Measurements from ENCODE around the gene EDDM3A. TPM values are rescaled to one million over a fixed set of nuclear protein-coding genes. Genes with fewer than 3 reads are reported as not detected.
"Not testable (repeated sequence)": the region's sequence is repeated elsewhere in the genome, so short reads cannot be mapped to it uniquely, and the experiment has no call there.

EDDM3A gene
- total RNA-seq, 2 experiments from 2014 or later, result not detected

DNA sequence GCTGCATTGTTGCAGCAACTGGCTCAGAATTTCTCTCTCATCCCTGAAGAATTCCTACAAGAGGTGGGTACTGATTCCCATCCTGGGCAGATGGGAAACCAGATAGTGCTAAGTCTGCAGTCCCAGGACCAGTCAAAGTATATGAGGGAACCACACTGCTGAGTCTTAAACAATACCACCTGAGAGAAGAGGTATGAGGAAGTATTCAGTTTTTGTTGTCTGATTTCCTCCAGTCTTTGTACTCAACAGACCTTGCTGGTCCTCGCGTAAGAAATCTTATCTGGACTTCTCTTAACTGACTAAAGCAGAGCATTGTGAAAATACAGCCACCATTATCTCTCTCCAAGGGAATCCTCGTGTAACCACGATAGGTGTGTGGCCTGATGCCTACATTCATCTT lies 3.6 kb upstream of the EDDM3A start:
- no peak overlapping the region for H3K4me3 Mint-ChIP-seq
- no peak overlapping the region for H3K27ac Mint-ChIP-seq
- H3K4me1 Mint-ChIP-seq, result no peaks in the 10 kb centered on the region
- H3K27me3 Mint-ChIP-seq, result peaks cover 2% of the 10 kb centered on the region
- H3K9me3 Mint-ChIP-seq, result no peaks in the 10 kb centered on the region
- DNase-seq, result no peak
- CTCF ChIA-PET, result interaction anchor here (0.6 to 0.7 kb wide), 2 partner anchors 16 to 64 kb away, joined by 4 to 5 read pairs; no protein-coding TSS in a partner anchor
- POLR2A ChIA-PET, result no interaction called here
- no peaks in the 10 kb centered on the region for H3K36me3 Mint-ChIP-seq (ENCODE audit: low read depth)

DNA sequence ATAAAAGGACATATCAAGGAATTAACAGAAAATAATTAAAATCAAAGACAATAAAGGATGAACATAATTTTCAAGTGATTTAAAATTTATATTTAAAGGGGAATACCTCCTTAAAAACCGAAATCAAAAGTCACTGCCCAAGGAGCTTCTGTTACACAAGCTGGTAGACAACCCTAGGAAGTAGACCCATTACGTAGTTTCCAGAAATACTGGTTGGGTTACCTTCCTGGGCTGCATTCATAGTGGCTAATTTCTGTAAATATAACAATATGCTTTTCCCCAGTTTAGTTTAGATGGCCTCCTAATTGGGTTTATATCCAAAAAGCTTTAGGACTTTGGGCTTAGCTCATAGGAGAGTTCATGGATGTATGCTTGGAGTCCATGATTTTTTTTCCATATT lies 2.1 kb upstream of the EDDM3A start:
- POLR2A ChIA-PET, result no interaction called here
- peaks cover 1% of the 10 kb centered on the region for H3K27me3 Mint-ChIP-seq
- CTCF ChIA-PET, result no interaction called here
- H3K4me3 Mint-ChIP-seq, result no peak overlapping the region
- no peak for DNase-seq
- no peaks in the 10 kb centered on the region for H3K36me3 Mint-ChIP-seq (ENCODE audit: low read depth)
- H3K4me1 Mint-ChIP-seq, result no peaks in the 10 kb centered on the region
- H3K27ac Mint-ChIP-seq, result no peak overlapping the region
- no peaks in the 10 kb centered on the region for H3K9me3 Mint-ChIP-seq

DNA sequence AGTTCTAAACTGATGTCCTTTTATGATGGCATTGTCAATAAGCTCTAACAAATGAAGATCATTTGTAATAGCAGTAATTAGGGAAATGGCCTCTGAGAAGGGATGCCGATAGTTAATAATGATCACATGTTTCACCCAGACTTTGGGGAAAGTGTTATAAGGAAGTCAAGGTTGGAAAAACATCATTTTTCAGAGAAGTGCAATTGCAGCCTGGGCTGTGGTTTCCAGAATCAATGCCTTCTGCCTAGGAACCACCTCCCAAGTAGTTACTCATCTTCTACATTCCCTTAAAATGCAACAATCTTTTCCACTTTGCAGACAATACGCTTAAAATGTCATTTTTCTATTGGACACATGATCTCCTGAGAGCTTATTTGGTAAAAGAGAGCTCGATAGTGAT lies 879 bp downstream of the EDDM3A start:
- peaks cover 1% of the 10 kb centered on the region for H3K9me3 Mint-ChIP-seq
- H3K4me3 Mint-ChIP-seq, result no peak overlapping the region
- CTCF ChIA-PET, result interaction anchor here (0.6 to 1.7 kb wide), 2 partner anchors 12 to 127 kb away, joined by 3 to 5 read pairs; no protein-coding TSS in a partner anchor
- POLR2A ChIA-PET, result interaction anchor here (0.6 kb wide), 1 partner anchor 71 kb away, joined by 3 read pairs; no protein-coding TSS in a partner anchor
- H3K36me3 Mint-ChIP-seq (ENCODE audit: low read depth), result peaks cover 2% of the 10 kb centered on the region
- no peak overlapping the region for H3K27ac Mint-ChIP-seq
- H3K4me1 Mint-ChIP-seq, result no peaks in the 10 kb centered on the region
- no peaks in the 10 kb centered on the region for H3K27me3 Mint-ChIP-seq
- DNase-seq, result no peak

DNA sequence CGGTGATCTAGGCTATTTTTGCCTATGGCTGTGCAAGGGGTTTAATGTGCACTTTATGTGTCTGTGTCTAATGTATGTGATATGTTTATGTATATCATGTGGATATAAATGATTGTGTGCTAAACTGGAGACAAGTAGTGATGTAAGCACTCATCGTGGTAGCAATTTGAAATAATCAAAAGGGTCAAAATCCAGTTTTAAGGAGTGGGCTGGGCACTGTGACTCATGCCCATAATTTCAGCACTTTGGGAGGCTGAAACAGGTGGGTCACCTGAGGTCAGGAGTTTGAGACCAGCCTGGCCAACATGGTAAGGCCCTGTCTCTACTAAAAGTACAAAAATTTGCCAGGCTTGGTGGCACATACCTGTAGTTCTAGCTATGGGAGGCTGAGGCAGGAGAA lies 2.8 kb downstream of the EDDM3A start:
- no peaks in the 10 kb centered on the region for H3K4me1 Mint-ChIP-seq
- peaks cover 2% of the 10 kb centered on the region for H3K27me3 Mint-ChIP-seq

GRCh38 chr14:20750194-20750593 lies 4.5 kb downstream of the EDDM3A start:
- POLR2A ChIA-PET, result no interaction called here
- Mint-ChIP-seq H3K27ac (no peak overlapping the region), H3K27me3 (peaks cover 4% of the 10 kb centered on the region), H3K36me3 (ENCODE audit: low read depth) (peaks cover 2% of the 10 kb centered on the region), H3K9me3 (peaks cover 14% of the 10 kb centered on the region), H3K4me1 (no peaks in the 10 kb centered on the region), H3K4me3 (no peak overlapping the region)
- DNase-seq, result no peak
- CTCF ChIA-PET, result no interaction called here

More for the DNA sequence above, 2.8 kb downstream of the EDDM3A start:
- no peak for DNase-seq
- H3K27ac Mint-ChIP-seq, result no peak overlapping the region
- H3K4me3 Mint-ChIP-seq, result no peak overlapping the region
- peaks cover 2% of the 10 kb centered on the region for H3K36me3 Mint-ChIP-seq (ENCODE audit: low read depth)
- peaks cover 13% of the 10 kb centered on the region for H3K9me3 Mint-ChIP-seq
- ChIA-PET POLR2A (no interaction called here), CTCF (no interaction called here)

GRCh38 chr14:20751963-20752562 lies 6.4 kb downstream of the EDDM3A start:
- ChIA-PET POLR2A (no interaction called here), CTCF (interaction anchor here (1.4 kb wide), 1 partner anchor 13 kb away, joined by 3 read pairs; no protein-coding TSS in a partner anchor)
- H3K4me3 Mint-ChIP-seq, result no peak overlapping the region
- DNase-seq, result no peak
- no peak overlapping the region for H3K27ac Mint-ChIP-seq
- peaks cover 2% of the 10 kb centered on the region for H3K36me3 Mint-ChIP-seq (ENCODE audit: low read depth)
- peaks cover 14% of the 10 kb centered on the region for H3K9me3 Mint-ChIP-seq
- H3K27me3 Mint-ChIP-seq, result peaks cover 4% of the 10 kb centered on the region
- no peaks in the 10 kb centered on the region for H3K4me1 Mint-ChIP-seq

- ChIA-PET CTCF (interaction anchor here (1.3 kb wide), 1 partner anchor 23 kb away, joined by 3 read pairs; no protein-coding TSS in a partner anchor), POLR2A (no interaction called here)
These were observed 8.6 kb downstream of the EDDM3A start for GRCh38 chr14:20754308-20754707.

DNA sequence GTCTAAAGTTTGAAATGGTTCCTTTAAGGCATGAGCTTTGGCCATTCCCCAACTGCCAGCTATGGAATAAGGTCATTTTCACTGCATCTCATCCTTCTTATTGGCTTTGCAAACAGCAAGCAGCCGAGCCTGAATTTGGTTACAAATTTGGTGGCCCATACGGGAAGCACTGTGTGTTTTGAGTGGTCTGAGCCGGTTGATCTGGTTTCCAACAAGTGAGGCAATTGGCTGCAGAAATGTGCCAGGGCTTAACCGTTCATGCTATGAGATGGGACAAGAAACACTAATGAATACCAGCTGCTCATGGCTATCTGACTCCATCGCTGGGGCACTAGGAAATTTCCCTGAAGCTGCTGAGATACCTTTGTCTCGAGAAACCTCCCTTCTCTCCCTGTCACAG lies 9.3 kb downstream of the EDDM3A start:
- H3K27ac Mint-ChIP-seq, result no peak overlapping the region
- ChIA-PET POLR2A (no interaction called here), CTCF (interaction anchor here (1.3 kb wide), 1 partner anchor 22 kb away, joined by 3 read pairs; no protein-coding TSS in a partner anchor)
- peaks cover 4% of the 10 kb centered on the region for H3K27me3 Mint-ChIP-seq
- H3K36me3 Mint-ChIP-seq (ENCODE audit: low read depth), result peaks cover 2% of the 10 kb centered on the region
- peaks cover 14% of the 10 kb centered on the region for H3K9me3 Mint-ChIP-seq
- no peak overlapping the region for H3K4me3 Mint-ChIP-seq
- H3K4me1 Mint-ChIP-seq, result no peaks in the 10 kb centered on the region
- DNase-seq, result no peak

More at GRCh38 chr14:20754308-20754707, 8.6 kb downstream of the EDDM3A start:
- DNase-seq, result no peak
- H3K4me1 Mint-ChIP-seq, result no peaks in the 10 kb centered on the region
- peaks cover 2% of the 10 kb centered on the region for H3K36me3 Mint-ChIP-seq (ENCODE audit: low read depth)
- H3K27me3 Mint-ChIP-seq, result peaks cover 4% of the 10 kb centered on the region
- peaks cover 14% of the 10 kb centered on the region for H3K9me3 Mint-ChIP-seq
- H3K27ac Mint-ChIP-seq, result no peak overlapping the region
- H3K4me3 Mint-ChIP-seq, result no peak overlapping the region

- Mint-ChIP-seq H3K9me3 (peaks cover 4% of the 10 kb centered on the region), H3K27me3 (peaks cover 4% of the 10 kb centered on the region), H3K4me1 (no peaks in the 10 kb centered on the region), H3K27ac (no peak overlapping the region), H3K4me3 (no peak overlapping the region), H3K36me3 (ENCODE audit: low read depth) (no peaks in the 10 kb centered on the region)
- peak; percentile 42 for DNase-seq
- CTCF ChIA-PET, result interaction anchor here (0.9 to 1.3 kb wide), 3 partner anchors 11 to 116 kb away, joined by 3 to 5 read pairs (median 3); no protein-coding TSS in a partner anchor
- POLR2A ChIA-PET, result interaction anchor here (0.6 kb wide), 1 partner anchor 125 kb away, joined by 3 read pairs; no protein-coding TSS in a partner anchor
These were observed 12.3 kb downstream of the EDDM3A start for GRCh38 chr14:20757965-20758364.

GRCh38 chr14:20759465-20759864 lies 13.8 kb downstream of the EDDM3A start:
- H3K27ac Mint-ChIP-seq; DNase-seq; CTCF ChIA-PET; H3K27me3 Mint-ChIP-seq; POLR2A ChIA-PET; H3K4me1 Mint-ChIP-seq; H3K9me3 Mint-ChIP-seq; H3K36me3 Mint-ChIP-seq (ENCODE audit: low read depth); H3K4me3 Mint-ChIP-seq: not testable (repeated sequence)

DNA sequence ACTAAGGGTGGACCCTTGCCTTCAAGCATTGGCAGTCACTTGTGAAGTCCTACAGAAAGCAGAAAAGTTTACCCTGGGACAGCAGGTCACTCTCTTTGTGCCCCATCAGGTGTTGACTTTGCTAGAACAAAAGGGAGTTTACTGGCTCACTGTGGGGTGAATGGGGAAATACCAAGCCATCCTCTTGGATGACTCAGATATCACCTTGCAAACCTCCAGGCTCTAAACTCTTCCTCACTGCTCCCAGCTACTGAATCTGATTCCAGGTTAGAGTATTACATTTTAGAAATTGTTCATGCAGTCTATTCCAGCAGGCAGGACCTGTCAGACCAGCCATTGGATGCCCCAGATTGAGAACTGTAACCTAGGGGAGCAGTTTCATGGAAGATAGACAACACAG lies 15.3 kb downstream of the EDDM3A start:
- Mint-ChIP-seq H3K27ac (no peak overlapping the region), H3K4me3 (no peak overlapping the region), H3K36me3 (ENCODE audit: low read depth) (no peaks in the 10 kb centered on the region), H3K27me3 (no peaks in the 10 kb centered on the region), H3K9me3 (no peaks in the 10 kb centered on the region), H3K4me1 (no peaks in the 10 kb centered on the region)
- DNase-seq, result no peak
- ChIA-PET CTCF (no interaction called here), POLR2A (no interaction called here)

DNA sequence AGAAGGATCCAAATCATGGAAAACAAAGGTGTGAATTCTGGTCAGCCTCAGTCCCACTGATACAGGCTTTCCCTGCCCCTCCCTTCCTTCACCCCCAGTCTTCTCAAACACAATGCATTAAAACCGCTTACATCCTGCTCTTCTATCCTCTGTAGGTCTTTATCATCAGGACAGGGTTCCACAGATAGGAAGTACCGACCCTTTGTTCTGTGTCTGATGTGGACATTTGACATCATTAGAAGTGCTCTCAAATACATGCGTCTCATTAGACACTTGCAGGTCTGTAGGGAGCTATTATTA lies 22.9 kb downstream of the EDDM3A start:
- H3K9me3 Mint-ChIP-seq, result no peaks in the 10 kb centered on the region
- no peaks in the 10 kb centered on the region for H3K4me1 Mint-ChIP-seq
- H3K27me3 Mint-ChIP-seq, result peaks cover 7% of the 10 kb centered on the region
- CTCF ChIA-PET, result interaction anchor here (1.8 kb wide), 1 partner anchor 13 kb away, joined by 4 read pairs; the partner anchor contains the start of gene RNASE6
- no peaks in the 10 kb centered on the region for H3K36me3 Mint-ChIP-seq (ENCODE audit: low read depth)
- no peak overlapping the region for H3K27ac Mint-ChIP-seq
- POLR2A ChIA-PET, result no interaction called here
- DNase-seq, result no peak
- no peak overlapping the region for H3K4me3 Mint-ChIP-seq

DNA sequence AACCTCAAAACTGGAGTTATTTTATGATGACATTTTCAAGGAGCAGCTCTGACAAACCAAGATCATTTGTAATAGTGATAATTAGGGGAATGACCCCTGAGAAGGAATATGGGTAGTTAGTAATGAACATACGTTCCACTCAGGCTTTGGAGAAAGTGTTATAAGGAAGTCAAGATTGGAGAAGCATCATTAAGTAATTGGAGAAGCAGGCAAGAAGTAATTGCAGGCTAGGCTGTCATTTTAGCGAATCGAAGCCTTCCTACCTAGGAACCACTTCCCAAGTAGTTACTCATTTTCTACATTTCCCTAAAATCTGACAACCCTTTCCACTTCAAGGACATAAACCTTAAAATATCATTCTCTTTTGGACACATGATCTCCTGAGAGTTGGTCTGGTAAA lies 23.7 kb downstream of the EDDM3A start:
- POLR2A ChIA-PET, result no interaction called here
- no peak for DNase-seq
- Mint-ChIP-seq H3K9me3 (no peaks in the 10 kb centered on the region), H3K36me3 (ENCODE audit: low read depth) (no peaks in the 10 kb centered on the region), H3K4me1 (no peaks in the 10 kb centered on the region), H3K27ac (no peak overlapping the region), H3K4me3 (no peak overlapping the region), H3K27me3 (peaks cover 9% of the 10 kb centered on the region)
- CTCF ChIA-PET, result no interaction called here

DNA sequence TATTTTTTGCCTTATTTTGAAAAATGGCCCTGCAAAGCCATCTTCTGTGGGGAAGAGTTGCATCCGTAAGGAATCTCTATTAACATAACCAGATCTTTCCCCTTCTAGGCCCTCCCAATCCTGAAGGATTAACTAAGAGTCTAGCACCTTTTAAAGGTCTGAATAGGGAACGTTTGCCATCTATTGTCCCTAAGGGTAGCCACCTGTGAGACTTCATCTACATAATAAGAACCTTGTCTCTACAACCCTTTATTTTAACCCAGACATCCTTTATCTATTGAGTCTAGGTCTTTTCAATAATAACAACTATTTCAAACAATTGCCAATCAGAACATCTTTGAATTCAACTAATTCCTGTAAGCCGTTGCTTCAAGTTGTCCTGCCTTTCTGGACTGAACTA lies 27.0 kb downstream of the EDDM3A start:
- no peaks in the 10 kb centered on the region for H3K9me3 Mint-ChIP-seq
- H3K36me3 Mint-ChIP-seq (ENCODE audit: low read depth), result no peaks in the 10 kb centered on the region
- H3K27me3 Mint-ChIP-seq, result peaks cover 13% of the 10 kb centered on the region
- H3K4me3 Mint-ChIP-seq, result no peak overlapping the region
- no peak for DNase-seq
- H3K27ac Mint-ChIP-seq, result no peak overlapping the region
- ChIA-PET CTCF (no interaction called here), POLR2A (no interaction called here)
- H3K4me1 Mint-ChIP-seq, result no peaks in the 10 kb centered on the region

Measured in activated CD4-positive, alpha-beta T cell treated with anti-CD3 and anti-CD28 coated beads, Interleukin-2, amount 10 ng/mL, durations not matched to agents 7 days and 5 days (primary cell).